SK-N-SH (cell line): ENCODE data around the gene CATSPERD. TPM values are rescaled to one million over a fixed set of nuclear protein-coding genes. Genes with fewer than 3 reads are reported as not detected.

ENCODE experiments used
- CTCF ChIA-PET: fragments of 300-600, 350-600 bp; formaldehyde crosslinking; extraction: SDS; loops from one replicate; lab custom pipeline; 2021; lab: Yijun Ruan, JAX
- POLR2A ChIA-PET: fragments of 350-600 bp; sonication (Branson Sonifier 250); formaldehyde crosslinking; extraction: SDS; loops from one replicate; lab custom pipeline; 2020; ENCODE audit warnings: antibody characterized with exemption, inconsistent platforms; lab: Yijun Ruan, JAX
- DNase-seq: peaks from one replicate; pipeline ENCODE4 v3.0.0; 2012
- H2AFZ ChIP-seq: fragments of 200-600 bp; sonication (generic); 2 replicates; pipeline ENCODE4 v1.8.1; 2016; ENCODE audit warnings: antibody characterized with exemption, mild to moderate bottlenecking, low read depth
- H3F3A ChIP-seq: fragments of 200-600 bp; sonication (generic); replicated peaks from 2 replicates; pipeline ENCODE3; 2016; ENCODE audit warnings: antibody characterized with exemption, mild to moderate bottlenecking; ENCODE audit not compliant: insufficient read depth
- H3K27ac ChIP-seq, 2 experiments: fragments of 200-500 bp in 1 of 2; fragments of 200-600 bp in 1 of 2; sonication (Bioruptor generic) in 1 of 2; sonication (generic), shearing (Covaris generic) in 1 of 2; 2 replicates each; pipeline versions ENCODE4 v1.5.1 to v1.6.1; 2014 to 2016; ENCODE audit warnings: low read depth in 2 of 2, inconsistent platforms in 1 of 2, low read length in 1 of 2, mild to moderate bottlenecking in 1 of 2, mixed read lengths in 1 of 2
- H3K27me3 ChIP-seq: fragments of 200-600 bp; sonication (generic), shearing (Covaris generic); 2 replicates; pipeline ENCODE4 v1.6.1; 2016; ENCODE audit warnings: mixed run types; ENCODE audit not compliant: insufficient read depth
- H3K36me3 ChIP-seq, 2 experiments: fragments of 200-500 bp in 1 of 2; fragments of 200-600 bp in 1 of 2; sonication (Bioruptor generic) in 1 of 2; sonication (generic) in 1 of 2; replicated peaks in 1 of 2; 2 replicates each; pipeline versions ENCODE3 to v1.5.1; 2014 to 2016; ENCODE audit warnings: low read length in 1 of 2, mild to moderate bottlenecking in 1 of 2; ENCODE audit not compliant: insufficient read depth in 2 of 2, control insufficient read depth in 1 of 2
- H3K4me1 ChIP-seq, 2 experiments: fragments of 200-500 bp in 1 of 2; fragments of 200-600 bp in 1 of 2; sonication (Bioruptor generic) in 1 of 2; sonication (generic), shearing (Covaris generic) in 1 of 2; 2 replicates each; pipeline versions ENCODE4 v1.5.1 to v1.6.1; 2014 to 2016; ENCODE audit warnings: low read depth in 1 of 2, low read length in 1 of 2, mixed run types in 1 of 2; ENCODE audit not compliant: insufficient read depth in 2 of 2, control insufficient read depth in 1 of 2
- H3K4me2 ChIP-seq: fragments of 200-600 bp; sonication (generic), shearing (Covaris generic); 2 replicates; pipeline ENCODE4 v1.6.1; 2017; ENCODE audit warnings: mixed run types
- H3K4me3 ChIP-seq, 2 experiments: fragments of 200-500 bp in 1 of 2; fragments of 200-600 bp in 1 of 2; sonication (Bioruptor generic) in 1 of 2; sonication (generic), shearing (Covaris generic) in 1 of 2; 2 replicates each; pipeline versions ENCODE4 v1.5.1 to v1.8.1; 2014 to 2016; ENCODE audit warnings: low read depth in 2 of 2, inconsistent platforms in 1 of 2, low read length in 1 of 2, mild to moderate bottlenecking in 1 of 2, mixed read lengths in 1 of 2, moderate library complexity in 1 of 2
- H3K79me2 ChIP-seq: fragments of 200-600 bp; sonication (generic); 2 replicates; pipeline ENCODE4 v1.8.1; 2017; ENCODE audit warnings: mild to moderate bottlenecking; ENCODE audit not compliant: insufficient read depth
- H3K9ac ChIP-seq: fragments of 200-600 bp; sonication (generic); 2 replicates; pipeline ENCODE4 v1.6.1; 2017; ENCODE audit warnings: mixed run types
- H3K9me2 ChIP-seq: fragments of 200-600 bp; sonication (generic); 2 replicates; pipeline ENCODE4 v1.6.1; 2017; ENCODE audit warnings: mixed run types
- H3K9me3 ChIP-seq: fragments of 200-600 bp; sonication (generic); 2 replicates; pipeline ENCODE4 v1.6.1; 2017; ENCODE audit warnings: mixed run types, mild to moderate bottlenecking, moderate library complexity
- H4K20me1 ChIP-seq: fragments of 200-600 bp; sonication (generic); 2 replicates; pipeline ENCODE4 v1.6.1; 2017; ENCODE audit warnings: mild to moderate bottlenecking, mixed run types; ENCODE audit not compliant: insufficient read depth
- ELF1 ChIP-seq: IDR thresholded peaks from 2 replicates; pipeline ENCODE4 v1.4.0; 2012
- EP300 ChIP-seq, 2 experiments: IDR thresholded peaks; 2 replicates each; pipeline versions ENCODE4 v1.4.0 to v1.6.1; 2012; ENCODE audit warnings: borderline replicate concordance in 1 of 2, low read depth in 1 of 2, low read length in 1 of 2
- GABPA ChIP-seq: IDR thresholded peaks from 2 replicates; pipeline ENCODE4 v1.4.0; 2012; ENCODE audit warnings: low read depth, mild to moderate bottlenecking
- MEF2A ChIP-seq: IDR thresholded peaks from 2 replicates; pipeline ENCODE4 v1.4.0; 2012; ENCODE audit warnings: low read depth, borderline replicate concordance
- NFIC ChIP-seq: IDR thresholded peaks from 2 replicates; pipeline ENCODE4 v1.4.0; 2012; ENCODE audit warnings: borderline replicate concordance
- RCOR1 ChIP-seq: fragments of 150-350 bp; IDR thresholded peaks from 2 replicates; pipeline ENCODE4 v1.6.1; 2017; ENCODE audit warnings: antibody characterized with exemption, low read length
- RXRA ChIP-seq: IDR thresholded peaks from 2 replicates; pipeline ENCODE4 v1.4.0; 2012; ENCODE audit warnings: low read depth, mild to moderate bottlenecking, borderline replicate concordance
- TCF12 ChIP-seq: IDR thresholded peaks from 2 replicates; pipeline ENCODE4 v1.4.0; 2012
- TEAD4 ChIP-seq: IDR thresholded peaks from 2 replicates; pipeline ENCODE4 v1.4.0; 2012; ENCODE audit warnings: mild to moderate bottlenecking, borderline replicate concordance; ENCODE audit not compliant: insufficient read depth
- WGBS: methylation state at CpG from one replicate; pipeline ENCODE4 v1.1.6; 2017; ENCODE audit warnings: low lambda C conversion rate; 5-methylcytosine and 5-hydroxymethylcytosine counted together
- polyA plus RNA-seq, 3 experiments: library from polyadenylated mRNA; depleted of rRNA; stranded (reverse); fragments of >200 nt; gene quantifications; 2 replicates each; pipeline ENCODE4 v1.2.3, GENCODE V29; 2012
- TF ChIP-seq, protein P1 (sequence below): IDR thresholded peaks from 2 replicates; pipeline ENCODE4 v1.4.0; 2012; ENCODE audit warnings: low read depth, borderline replicate concordance
- TF ChIP-seq, protein P2 (sequence below): fragments of 200-600 bp; sonication (generic); IDR thresholded peaks from 2 replicates; pipeline ENCODE4 v1.6.1; 2017; ENCODE audit warnings: antibody characterized with exemption, mild to moderate bottlenecking, moderate library complexity
- TF ChIP-seq, protein P3 (sequence below): IDR thresholded peaks from 2 replicates; pipeline ENCODE4 v1.4.0; 2012; ENCODE audit warnings: low read depth, borderline replicate concordance

Gene CATSPERD
- polyA plus RNA-seq, 1 of the 3 experiments (the other 2 are of a cell fraction) = not detected

- POLR2A ChIA-PET = no interaction called here
- H3K4me1 ChIP-seq = peaks cover 4 to 21% of the 10 kb centered on the region in 2 experiments; a peak in 1 of 4 replicates
- no peaks in the 10 kb centered on the region for H3K27me3 ChIP-seq
- peaks cover 17% of the 10 kb centered on the region for H3K79me2 ChIP-seq
- no peak overlapping the region for H3K4me2 ChIP-seq
- no peak for TF ChIP-seq RXRA
- TF ChIP-seq TCF12 = no peak
- TF ChIP-seq NFIC = no peak
- no peak for TF ChIP-seq EP300 (IDR thresholded peaks at IDR 0.05; ENCODE audit: borderline replicate concordance in 1 of 2, low read depth in 1 of 2, low read length in 1 of 2)
- TF ChIP-seq ELF1 = no peak
- TF ChIP-seq, protein P1, sequence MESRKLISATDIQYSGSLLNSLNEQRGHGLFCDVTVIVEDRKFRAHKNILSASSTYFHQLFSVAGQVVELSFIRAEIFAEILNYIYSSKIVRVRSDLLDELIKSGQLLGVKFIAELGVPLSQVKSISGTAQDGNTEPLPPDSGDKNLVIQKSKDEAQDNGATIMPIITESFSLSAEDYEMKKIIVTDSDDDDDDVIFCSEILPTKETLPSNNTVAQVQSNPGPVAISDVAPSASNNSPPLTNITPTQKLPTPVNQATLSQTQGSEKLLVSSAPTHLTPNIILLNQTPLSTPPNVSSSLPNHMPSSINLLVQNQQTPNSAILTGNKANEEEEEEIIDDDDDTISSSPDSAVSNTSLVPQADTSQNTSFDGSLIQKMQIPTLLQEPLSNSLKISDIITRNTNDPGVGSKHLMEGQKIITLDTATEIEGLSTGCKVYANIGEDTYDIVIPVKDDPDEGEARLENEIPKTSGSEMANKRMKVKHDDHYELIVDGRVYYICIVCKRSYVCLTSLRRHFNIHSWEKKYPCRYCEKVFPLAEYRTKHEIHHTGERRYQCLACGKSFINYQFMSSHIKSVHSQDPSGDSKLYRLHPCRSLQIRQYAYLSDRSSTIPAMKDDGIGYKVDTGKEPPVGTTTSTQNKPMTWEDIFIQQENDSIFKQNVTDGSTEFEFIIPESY = no peak
- no peak for TF ChIP-seq MEF2A
- TF ChIP-seq, protein P2, sequence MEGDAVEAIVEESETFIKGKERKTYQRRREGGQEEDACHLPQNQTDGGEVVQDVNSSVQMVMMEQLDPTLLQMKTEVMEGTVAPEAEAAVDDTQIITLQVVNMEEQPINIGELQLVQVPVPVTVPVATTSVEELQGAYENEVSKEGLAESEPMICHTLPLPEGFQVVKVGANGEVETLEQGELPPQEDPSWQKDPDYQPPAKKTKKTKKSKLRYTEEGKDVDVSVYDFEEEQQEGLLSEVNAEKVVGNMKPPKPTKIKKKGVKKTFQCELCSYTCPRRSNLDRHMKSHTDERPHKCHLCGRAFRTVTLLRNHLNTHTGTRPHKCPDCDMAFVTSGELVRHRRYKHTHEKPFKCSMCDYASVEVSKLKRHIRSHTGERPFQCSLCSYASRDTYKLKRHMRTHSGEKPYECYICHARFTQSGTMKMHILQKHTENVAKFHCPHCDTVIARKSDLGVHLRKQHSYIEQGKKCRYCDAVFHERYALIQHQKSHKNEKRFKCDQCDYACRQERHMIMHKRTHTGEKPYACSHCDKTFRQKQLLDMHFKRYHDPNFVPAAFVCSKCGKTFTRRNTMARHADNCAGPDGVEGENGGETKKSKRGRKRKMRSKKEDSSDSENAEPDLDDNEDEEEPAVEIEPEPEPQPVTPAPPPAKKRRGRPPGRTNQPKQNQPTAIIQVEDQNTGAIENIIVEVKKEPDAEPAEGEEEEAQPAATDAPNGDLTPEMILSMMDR = no peak
- TF ChIP-seq RCOR1 = no peak
- TF ChIP-seq TEAD4 = no peak
- TF ChIP-seq, protein P3, sequence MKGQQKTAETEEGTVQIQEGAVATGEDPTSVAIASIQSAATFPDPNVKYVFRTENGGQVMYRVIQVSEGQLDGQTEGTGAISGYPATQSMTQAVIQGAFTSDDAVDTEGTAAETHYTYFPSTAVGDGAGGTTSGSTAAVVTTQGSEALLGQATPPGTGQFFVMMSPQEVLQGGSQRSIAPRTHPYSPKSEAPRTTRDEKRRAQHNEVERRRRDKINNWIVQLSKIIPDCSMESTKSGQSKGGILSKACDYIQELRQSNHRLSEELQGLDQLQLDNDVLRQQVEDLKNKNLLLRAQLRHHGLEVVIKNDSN = no peak
- no peak for TF ChIP-seq GABPA
- H3K4me3 ChIP-seq = no peak overlapping the region
- no peaks in the 10 kb centered on the region for H3K9me3 ChIP-seq
- H2AFZ ChIP-seq = no peak overlapping the region
- no peaks in the 10 kb centered on the region for H3K9me2 ChIP-seq
- CTCF ChIA-PET = interaction anchor here (2.4 kb wide), 1 partner anchor 11 kb away, joined by 6 read pairs; the partner anchor contains the start of gene RPL36
- H3K9ac ChIP-seq = no peak overlapping the region
- no peaks in the 10 kb centered on the region for H3K36me3 ChIP-seq
- no peak for DNase-seq
- no peaks in the 10 kb centered on the region for H3F3A ChIP-seq
- 96% methylated on average over 5 of the region's 22 CpGs for WGBS
- H3K27ac ChIP-seq = no peak overlapping the region
- H4K20me1 ChIP-seq = no peaks in the 10 kb centered on the region
Measured at GRCh38 chr19:5678071-5678718, 42.2 kb upstream of the CATSPERD start.
